GM12892 (cell line): ENCODE results near the gene ELF2.
"Not testable (repeated sequence)": the region's sequence is repeated elsewhere in the genome, so short reads cannot be mapped to it uniquely, and the experiment has no call there.

Source experiments
- DNase-seq: peaks from one replicate; pipeline ENCODE4 v3.0.0; 2011; ENCODE audit not compliant: insufficient read length
- FAIRE-seq: peaks from 2 replicates; lab custom pipeline; 2011; peaks lifted over from hg19 to GRCh38; lab: Jason Lieb, UNC
- POLR2A ChIP-seq: IDR thresholded peaks from 2 replicates; pipeline ENCODE4 v1.6.1; 2011; ENCODE audit warnings: low read depth, low read length, control low read depth
- POLR2AphosphoS5 ChIP-seq: IDR thresholded peaks from 2 replicates; pipeline ENCODE4 v1.6.1; 2011; ENCODE audit warnings: low read depth, low read length, control low read depth
- TAF1 ChIP-seq: IDR thresholded peaks from 2 replicates; pipeline ENCODE4 v1.6.1; 2011; ENCODE audit warnings: low read depth, mild to moderate bottlenecking, control low read depth, low read length, borderline replicate concordance

ELF2 gene

GRCh38 chr4:139176302-139177048, 543 bp downstream of the ELF2 start:
- peak; percentile 42 for FAIRE-seq
- DNase-seq = peak; percentile 27
- TF ChIP-seq POLR2A = no peak
- no peak for TF ChIP-seq POLR2AphosphoS5
- no peak for TF ChIP-seq TAF1

- no peak for FAIRE-seq
- DNase-seq = no peak
- no peak for TF ChIP-seq TAF1
- no peak for TF ChIP-seq POLR2A
- no peak for TF ChIP-seq POLR2AphosphoS5
Observed at GRCh38 chr4:139175646-139176301, 1.2 kb downstream of the ELF2 start.

GRCh38 chr4:139171876-139172691, 4.9 kb downstream of the ELF2 start:
- DNase-seq = no peak
- no peak for FAIRE-seq
- TF ChIP-seq POLR2AphosphoS5 (no peak), TAF1 (no peak), POLR2A (no peak)

GRCh38 chr4:139170932-139171331, 6.1 kb downstream of the ELF2 start:
- no peak for FAIRE-seq
- TF ChIP-seq POLR2AphosphoS5 (no peak), TAF1 (no peak), POLR2A (no peak)
- DNase-seq = no peak

- no peak for FAIRE-seq
- DNase-seq = no peak
- no peak for TF ChIP-seq POLR2AphosphoS5
- no peak for TF ChIP-seq POLR2A
- TF ChIP-seq TAF1 = no peak
Observed at GRCh38 chr4:139167774-139168444, 9.1 kb downstream of the ELF2 start.

GRCh38 chr4:139164731-139165130, 12.3 kb downstream of the ELF2 start:
- FAIRE-seq (no peak), DNase-seq (no peak)
- TF ChIP-seq POLR2A = no peak
- no peak for TF ChIP-seq POLR2AphosphoS5
- no peak for TF ChIP-seq TAF1

DNA sequence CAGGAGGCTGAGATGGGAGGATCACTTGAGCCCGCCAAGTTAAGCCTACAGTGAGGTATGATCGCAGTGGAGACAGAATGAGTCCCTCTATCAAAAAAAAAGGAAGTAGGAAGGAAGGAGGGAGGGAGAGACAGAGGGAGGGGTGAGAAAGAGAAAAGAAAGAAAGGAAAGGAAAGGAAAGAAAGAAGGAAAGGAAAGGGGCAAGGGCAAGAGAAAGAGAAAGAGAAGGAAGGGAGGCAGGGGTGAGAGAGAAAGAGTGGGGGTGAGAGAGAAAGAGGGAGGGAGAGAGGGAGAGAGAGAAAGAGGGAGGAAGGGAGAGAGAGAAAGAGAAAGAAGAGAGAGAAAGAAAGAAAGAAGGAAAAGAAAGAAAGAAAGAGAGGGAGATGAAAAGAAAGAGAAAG, 13.2 kb downstream of the ELF2 start:
- TF ChIP-seq TAF1 (no peak), POLR2A (no peak), POLR2AphosphoS5 (no peak)
- FAIRE-seq (no peak), DNase-seq (no peak)

GRCh38 chr4:139157977-139158376, 19.0 kb downstream of the ELF2 start:
- DNase-seq, FAIRE-seq: not testable (repeated sequence)

DNA sequence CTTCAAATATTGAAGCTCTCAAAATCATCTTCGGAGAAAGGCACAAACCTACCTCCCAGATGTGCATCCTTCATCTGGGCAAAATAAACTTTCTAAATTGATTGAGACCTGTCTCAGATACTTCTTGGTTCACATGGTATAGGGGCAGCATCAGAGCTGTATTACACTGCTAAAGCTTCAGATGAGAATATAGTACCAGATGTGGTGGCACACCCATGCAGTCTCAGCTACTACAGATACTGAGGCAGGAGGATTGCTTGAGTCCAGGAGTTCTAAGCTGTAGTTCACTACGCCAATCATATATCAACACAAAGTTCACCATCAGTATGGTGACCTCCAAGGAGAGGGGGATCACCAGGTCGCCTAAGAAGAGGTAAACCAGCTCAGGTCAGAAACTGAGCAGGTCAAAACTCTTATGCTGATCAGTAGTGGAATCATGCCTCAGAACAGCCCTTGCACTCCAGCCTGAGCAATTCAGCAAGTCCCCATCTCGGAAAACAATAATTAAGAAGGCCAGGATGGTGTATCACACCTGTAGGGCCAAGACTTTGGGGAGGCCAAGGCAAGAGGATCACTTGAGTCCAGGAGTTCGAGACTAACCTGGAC, 22.0 kb downstream of the ELF2 start:
- DNase-seq (no peak), FAIRE-seq (no peak)
- TF ChIP-seq POLR2A = no peak

DNA sequence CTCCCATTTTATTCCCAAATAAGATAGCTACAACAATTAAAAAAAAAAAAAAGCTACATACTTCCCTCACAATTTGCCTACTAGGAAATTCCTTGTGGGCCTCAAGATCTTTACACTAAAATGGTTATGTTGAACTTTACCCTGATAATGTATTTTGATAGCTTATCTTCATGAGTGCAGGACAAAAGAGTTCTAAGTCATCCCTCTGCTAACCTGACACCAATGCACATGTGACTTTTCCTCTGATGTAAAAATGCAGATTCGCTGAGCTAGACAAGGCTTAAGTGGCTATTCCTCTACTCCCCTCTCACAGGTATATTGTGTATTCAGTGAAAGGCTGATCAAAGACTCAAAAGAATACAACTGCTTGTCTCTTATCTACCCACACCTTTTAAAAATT, 22.5 kb downstream of the ELF2 start:
- FAIRE-seq = no peak
- TF ChIP-seq TAF1 = no peak
- no peak for TF ChIP-seq POLR2AphosphoS5
- DNase-seq = no peak

DNA sequence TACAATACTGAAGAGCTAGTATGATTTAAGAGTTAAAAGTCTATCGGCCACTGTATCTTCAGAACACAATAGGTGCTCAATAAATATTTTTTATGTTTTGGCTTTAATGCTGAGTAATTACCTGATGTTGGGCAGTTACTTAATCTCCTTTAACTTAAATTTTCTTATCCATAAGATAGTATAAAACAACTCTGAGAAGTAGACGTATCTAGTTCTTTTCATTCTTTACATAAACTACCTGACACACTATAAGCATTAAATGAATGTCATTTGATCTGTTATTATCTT, 22.9 kb downstream of the ELF2 start:
- DNase-seq (no peak), FAIRE-seq (no peak)
- no peak for TF ChIP-seq POLR2A
- no peak for TF ChIP-seq POLR2AphosphoS5
- TF ChIP-seq TAF1 = no peak
